HG03108 (cell line): ENCODE data around the gene R3HDM4.

Experiments
- ATAC-seq: cut with Tn5 transposase; IDR thresholded peaks from one replicate; pipeline ENCODE4 v1.9.1; 2021; ENCODE audit warnings: moderate library complexity; ENCODE audit not compliant: unreplicated experiment

Gene R3HDM4

DNA sequence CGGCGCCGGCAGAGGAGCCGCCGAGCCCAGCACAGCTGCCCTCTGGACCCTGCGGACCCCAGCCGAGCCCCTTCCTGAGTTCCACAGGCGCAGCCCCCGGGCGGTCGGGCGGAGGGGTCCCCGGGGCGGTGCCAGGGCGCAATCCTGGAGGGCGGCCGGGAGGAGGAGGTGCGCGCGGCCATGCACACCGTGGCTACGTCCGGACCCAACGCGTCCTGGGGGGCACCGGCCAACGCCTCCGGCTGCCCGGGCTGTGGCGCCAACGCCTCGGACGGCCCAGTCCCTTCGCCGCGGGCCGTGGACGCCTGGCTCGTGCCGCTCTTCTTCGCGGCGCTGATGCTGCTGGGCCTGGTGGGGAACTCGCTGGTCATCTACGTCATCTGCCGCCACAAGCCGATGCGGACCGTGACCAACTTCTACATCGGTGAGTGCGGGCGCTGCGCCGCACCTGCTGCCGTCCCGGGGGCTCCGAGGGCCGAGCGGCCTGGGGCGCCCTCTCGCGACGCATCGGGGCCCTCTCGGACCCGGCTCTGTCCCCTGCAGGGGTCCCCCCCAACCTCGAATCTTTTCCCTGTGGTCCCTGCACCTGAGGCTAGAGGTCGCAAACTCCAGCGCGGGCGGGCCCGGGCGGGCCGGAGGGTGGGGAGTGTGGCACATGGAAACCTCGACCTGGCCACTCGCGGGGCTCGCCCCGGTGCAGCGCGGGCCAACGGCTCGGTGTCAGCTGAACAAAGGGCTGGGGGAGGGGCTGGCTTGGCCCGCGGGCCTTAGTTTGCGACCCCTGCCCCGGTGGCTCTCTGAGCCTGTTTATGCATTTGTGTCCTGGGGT lies 4.5 kb upstream of the R3HDM4 start, which contains the start of gene KISS1R:
Gene KISS1R, plus strand, starts transcription at position 11 of the 829 bp plus-strand sequence. Its CDS starts 170 bp downstream, at position 181.
- ATAC-seq = no peak

DNA sequence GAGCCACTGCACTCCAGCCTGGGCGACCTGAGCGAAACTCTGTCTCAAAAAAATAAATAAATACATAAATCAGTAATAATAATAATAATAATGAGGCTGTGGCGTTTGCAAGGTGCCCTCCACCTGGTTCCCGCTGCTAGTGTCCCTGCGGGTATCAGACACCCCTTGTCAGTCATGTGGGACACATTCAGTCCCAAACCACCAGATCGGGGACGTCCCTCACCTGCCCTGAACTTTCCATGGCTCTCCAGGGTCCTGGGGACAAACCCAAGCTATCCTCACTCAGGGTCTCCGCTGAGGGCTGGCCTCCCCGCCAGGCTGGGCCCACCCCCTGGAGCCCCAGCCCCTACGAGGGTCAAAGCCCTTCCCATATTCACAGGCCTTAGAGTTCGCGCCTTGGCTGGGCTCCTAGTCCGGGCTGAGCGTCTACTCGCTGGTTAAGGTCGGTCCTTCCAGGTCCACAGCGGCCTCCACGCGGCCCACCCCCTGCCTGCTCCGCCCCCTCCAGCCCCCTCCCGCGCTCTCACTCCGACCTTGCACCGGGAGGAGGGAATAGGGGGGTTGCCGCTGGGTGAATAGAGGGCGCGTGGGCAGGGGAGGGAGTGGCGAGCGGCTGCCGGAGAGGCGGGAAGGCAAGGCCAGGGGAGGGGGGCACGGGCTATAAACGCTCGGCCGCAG lies 3.8 kb upstream of the R3HDM4 start:
- no peak for ATAC-seq

DNA sequence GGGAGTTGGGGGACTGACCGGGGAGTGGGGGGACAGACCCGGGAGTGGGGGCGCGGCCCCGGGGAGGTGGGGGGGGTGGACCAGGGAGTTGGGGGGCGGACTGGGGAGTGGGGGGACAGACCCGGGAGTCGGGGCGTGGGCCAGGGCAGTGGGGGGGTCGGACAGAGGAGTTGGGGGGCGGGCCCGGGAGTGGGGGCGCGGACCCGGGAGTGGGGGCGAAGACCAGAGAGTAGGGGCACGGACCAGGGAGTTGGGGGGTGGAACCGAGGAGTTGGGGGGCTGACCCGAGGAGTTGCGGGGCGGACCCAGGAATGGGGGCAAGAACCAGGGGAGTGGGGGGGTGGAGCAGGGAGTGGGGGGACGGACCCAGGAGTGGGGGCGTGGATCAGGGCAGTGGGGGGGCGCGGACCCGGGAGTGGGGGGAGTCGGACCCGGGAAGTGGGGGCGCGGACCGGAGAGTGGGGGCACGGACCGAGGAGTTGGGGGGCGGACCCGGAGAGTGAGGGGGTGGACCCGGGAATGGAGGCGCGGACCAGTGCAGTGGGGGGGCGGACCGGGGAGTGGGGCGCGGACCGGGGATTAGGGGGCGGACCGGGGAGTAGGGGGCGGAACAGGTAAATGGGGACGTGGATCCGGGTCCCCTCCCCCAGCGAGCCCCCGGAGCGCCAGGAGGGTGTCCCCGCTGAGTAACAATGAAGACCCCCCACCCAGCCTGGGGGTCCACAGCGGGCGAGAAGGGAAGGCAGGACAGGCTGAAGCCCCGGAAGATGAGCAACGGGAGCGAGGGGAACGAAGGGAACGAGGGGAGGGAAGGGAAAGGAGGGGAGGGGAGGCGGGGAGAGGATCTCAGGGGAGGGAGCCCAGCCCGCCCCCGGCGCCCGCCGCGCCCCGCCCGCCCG lies 589 bp downstream of the R3HDM4 start:
- ATAC-seq = no peak

DNA sequence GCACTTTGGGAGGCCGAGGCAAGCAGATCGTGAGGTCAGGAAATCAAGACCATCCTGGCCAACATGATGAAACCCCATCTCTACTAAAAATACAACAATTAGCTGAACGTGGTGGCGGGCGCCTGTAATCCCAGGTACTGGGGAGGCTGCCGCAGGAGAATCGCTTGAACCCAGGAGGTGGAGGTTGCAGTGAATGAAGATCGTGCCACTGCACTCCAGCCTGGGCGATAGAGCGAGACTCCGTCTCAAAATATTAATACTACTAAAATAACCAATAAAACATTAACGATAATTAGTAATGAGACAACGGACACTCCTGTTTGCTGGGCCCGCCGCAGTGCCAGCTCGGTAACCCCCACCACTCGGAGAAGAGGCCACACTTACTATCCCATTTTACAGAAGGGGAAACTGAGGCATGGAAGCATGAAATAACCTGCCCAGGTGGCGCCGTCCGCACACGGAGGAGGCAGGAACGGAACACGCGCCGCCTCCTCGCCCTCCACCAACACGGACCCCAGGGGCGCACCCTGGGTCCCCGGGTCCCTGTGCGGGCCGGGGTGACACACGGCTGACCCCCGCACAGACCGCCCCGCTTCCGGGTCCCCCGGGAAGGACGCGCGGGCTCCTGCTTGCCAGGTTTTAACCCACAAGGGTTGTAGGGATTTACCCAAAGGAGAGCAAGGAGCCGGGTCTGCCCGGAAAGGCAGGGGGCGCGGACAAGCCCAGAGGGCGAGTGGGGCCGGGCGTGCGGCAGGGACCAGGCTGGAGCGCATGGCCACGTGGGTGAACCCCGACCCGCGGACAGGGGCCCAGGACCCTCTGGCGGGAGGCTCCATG lies 1.6 kb downstream of the R3HDM4 start:
- ATAC-seq = no peak

DNA sequence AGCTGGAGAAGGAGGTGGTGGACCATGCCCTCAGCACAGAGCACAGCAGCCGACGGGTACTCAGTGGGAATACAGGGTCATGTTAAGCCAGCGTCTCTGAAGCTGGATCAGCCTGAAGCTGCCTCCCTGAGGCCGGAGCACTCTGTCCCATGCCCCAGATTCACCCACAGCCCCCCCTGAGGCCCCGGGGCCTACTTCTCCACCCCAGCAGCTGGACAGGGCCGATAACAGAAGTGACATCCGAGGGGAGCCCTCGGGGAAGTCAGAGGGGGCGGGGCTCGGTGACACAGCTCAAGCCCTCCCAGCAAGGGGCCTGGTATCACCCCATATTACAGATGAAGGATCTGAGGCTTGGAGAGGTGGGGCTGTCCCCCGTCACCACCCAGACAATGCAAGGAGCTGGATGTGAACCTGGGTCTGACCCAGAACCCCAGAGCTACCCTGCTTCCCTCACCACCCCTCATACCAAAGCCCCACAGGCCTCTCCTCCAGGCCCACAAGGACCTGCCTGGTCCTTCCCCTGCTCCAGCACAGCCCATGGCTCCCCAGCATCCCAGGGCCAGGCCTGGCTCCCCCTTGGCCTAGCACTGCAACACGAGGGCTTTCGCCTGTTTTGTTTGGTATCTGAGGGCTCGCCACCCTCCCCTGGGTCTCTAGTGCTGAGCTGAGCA lies 5.7 kb downstream of the R3HDM4 start:
- no peak for ATAC-seq

DNA sequence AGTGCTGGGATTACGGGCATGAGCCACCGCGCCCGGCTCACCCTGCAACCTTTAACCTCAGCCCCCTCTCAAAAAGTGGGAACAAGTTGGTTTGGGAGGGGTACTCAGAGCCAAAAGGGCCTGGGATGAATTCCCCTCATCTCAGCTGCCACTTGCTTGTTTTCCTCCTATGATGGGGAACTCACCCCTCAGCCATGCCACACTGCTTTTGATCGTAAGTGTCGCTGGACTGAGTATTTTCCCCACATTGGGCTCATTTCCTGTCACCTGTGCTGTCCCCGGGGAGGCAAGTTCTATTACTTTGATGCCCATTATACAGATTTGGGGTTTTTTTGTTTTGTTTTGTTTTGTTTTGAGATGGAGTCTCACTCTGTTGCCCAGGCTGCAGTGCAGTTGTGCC lies 6.5 kb downstream of the R3HDM4 start:
- no peak for ATAC-seq

DNA sequence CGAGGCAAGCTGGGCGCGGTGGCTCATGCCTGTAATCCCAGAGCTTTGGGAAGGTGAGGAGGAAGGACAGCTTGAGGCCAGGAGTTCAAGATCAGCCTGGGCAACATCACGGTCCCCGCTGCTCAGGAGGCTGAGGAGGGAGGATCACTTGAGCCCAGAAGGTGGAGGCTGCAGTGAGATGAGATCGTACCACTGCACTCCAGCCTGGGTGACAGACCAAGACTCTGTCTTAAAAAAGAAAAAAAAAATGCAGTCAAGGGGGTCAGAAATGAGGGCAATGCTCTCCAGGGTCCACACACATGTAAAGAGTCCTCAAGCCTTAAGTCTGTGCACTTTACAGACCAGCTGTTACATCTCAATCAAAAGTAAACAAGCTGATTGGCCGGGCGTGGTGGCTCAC lies 8.5 kb downstream of the R3HDM4 start:
- ATAC-seq = no peak

DNA sequence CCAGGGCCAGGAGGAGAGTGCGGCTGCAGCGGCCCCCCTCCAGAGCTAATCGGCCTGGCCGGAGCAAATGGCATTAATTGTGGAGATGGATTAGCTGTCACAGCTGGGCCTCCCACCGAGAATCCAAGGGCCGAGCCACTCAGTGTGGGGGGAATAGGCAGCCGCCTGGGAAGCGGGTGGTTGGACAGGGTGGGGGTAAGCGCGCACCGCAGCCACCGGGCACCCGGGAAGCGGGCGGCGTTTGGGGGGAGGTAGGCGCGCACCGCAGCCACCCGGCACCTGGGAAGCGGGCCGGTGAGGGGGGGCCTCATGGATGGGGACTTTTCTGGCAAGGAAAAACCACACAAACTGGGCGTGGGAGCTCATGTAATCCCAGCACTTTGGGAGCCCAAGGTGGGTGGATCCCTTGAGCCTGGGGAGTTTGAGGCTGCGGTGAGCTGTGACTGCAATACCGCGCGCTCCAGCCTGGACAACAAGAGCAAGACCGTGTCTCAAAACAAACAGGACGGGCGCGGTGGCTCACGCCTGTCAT lies 9.7 kb downstream of the R3HDM4 start:
- no peak for ATAC-seq

DNA sequence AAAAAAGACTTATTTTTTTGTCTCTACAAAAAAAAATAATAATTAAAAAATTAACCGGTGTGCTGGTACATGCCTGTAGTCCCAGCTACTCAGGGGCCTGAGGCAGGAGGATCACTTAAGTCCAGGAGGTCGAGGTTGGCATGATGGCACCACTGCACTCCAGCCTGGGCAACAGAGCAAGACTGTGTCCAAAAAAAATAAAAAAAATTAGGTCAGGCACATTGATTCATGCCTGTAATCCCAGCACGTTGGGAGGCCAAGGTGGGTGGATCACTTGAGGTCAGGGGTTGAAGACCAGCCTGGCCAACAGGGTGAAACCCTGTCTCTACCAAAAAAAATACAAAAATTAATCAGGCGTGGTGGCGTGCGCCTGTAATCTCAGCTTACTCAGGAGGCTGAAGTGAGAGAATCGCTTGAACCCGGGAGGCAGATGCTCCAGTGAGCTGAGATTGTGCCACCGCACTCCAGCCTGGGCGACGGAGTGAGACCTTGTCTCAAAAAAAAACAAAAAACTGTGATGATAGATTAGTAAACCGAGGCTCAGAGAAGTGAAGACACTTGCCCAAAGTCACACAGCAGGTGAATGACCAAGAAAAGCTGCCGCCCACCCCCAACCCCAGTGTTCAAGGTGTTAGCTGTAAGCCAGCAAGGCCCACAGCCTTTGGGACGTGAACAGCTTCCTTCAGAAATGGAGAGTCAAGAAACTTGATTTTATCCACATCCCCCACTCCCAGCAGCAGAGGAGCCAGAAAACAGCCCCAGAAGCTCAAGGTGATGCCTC lies 10.4 kb downstream of the R3HDM4 start:
- no peak for ATAC-seq

DNA sequence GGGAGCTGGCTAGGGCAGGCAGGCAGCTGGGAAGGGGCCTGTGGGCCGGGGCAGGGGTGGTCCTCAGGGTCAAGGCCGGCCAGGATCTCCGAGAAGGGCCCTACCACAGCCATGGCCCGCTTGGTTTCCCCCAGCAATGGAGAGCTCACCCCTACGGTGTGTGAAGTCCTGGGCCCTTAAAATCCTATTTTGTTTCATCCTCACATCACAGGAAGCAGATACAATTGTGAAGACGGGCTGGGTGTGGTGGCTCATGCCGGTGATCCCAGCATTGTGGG lies 11.0 kb downstream of the R3HDM4 start:
- ATAC-seq = no peak

DNA sequence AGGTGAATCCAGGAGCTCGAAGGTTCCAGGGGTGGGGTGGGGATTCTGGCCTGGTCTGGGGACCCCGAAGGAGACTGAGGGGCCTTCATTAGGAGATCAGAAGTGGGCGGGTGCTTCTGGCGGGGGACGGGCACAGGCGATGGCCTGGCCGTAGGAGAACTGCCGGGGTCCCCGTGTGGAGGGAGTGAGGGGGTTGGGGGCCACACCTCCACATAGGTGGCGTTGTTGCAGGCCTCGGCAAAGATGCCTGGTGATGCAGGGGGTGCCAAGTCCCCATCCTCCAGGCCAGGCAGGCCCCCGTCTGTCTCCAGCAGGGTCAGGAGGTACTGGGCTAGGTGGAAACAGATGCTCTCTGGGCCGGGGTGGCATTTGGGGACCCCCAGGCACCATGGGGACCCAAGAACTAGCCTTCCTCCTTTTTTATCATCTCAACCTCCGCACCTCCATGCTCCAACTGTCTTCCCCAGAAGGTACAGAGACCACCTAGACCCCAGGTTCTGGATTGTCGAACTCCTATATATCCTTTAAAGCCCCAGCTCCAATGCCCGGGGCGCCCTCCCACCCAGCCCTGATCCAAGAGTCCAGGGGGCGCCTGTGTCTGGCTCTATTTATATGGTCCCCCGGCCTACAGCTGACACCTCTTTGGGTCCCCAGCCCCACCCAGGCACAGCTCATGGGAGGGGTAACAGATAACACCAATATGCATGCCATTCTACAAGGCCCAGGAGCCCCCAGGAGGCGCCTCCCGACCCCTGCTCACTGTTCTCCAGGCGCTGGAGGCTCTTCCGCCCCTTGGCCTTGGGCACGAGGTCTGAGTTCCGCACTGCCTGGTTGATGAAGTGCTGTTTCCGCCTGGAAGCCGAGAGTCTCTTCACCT lies 11.6 kb downstream of the R3HDM4 start:
- ATAC-seq = no peak

DNA sequence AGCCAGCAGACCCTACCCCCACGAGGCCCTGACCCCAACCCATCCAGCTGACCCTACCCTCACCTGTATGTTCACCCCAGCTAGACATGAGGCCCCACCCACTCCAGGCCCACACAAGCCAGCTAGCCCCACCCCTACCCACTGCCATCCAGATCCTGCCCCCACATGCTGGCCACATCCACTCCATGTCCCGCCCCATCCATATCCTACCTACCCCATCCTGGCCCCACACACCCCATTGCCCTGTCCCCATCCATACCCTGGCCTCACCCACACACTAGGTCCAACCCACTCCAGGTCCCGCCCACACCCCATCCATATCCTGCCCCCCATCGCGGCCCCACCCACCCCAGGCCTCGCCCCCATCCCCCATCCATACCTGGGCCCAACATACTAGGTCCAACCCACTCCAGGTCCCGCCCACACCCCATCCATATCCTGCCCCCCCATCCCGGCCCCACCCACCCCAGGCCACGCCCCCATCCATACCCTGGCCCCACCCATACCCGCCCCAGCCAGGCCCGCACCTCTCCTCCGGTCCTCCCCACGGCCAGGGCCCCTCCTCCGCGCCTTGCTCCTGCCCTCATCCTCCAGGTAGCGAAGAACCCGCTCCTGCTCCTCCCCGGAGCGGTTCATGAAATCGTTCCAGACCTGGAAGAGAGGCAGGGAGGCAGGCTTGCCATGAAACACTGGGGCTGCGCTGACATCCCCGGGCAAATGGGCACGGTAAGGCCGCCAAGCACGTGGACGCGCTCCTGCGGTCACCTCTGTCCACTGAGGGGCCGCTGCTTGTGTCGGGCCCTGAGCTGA lies 12.5 kb downstream of the R3HDM4 start:
- no peak for ATAC-seq

DNA sequence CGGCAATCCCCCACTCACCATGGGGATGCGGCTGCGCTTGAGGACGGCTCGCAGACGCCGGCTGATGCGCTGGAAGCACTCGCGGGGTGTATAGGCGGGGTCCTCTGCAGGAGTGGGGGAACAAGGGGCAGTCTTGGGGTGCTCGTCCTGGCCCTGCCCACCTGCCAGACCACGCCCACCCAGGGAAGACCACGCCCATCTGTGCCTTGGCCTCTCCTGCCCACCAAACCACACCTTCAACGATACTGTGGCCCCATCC lies 13.0 kb downstream of the R3HDM4 start:
- ATAC-seq = no peak

DNA sequence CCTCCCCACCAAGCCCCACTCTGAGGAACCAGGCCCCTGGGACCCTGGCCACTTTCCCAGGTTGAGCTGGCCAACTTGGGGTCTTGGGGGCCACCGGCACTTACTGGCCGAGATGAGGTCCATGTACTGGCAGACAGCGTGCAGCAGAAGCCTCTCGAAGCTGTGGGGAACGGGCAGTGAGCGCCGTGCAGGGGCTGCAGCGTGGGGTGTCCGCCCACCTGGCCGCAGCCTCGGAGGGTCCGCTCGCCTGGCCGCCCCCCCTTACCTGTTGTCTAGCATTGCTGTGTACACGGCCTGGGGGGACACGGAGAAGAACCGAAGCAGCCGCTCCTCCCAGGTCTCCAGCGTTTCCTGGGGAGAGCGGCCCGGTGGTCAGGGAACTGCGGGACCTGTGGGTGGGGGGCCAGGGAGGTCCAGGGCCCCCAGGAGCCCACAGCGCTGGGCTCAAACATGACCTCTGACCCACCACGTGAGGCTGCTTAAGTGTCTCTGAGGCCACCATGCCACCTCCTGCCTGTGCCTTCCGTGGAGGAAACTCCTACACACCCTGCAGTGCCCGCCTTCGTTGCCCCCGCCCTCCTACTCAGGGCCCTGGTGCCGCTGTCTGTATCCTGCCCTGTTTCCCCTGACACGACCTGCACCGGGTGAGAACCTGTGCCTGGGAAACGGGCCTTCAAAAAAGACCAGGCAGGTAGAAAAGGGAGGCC lies 13.5 kb downstream of the R3HDM4 start:
- no peak for ATAC-seq

DNA sequence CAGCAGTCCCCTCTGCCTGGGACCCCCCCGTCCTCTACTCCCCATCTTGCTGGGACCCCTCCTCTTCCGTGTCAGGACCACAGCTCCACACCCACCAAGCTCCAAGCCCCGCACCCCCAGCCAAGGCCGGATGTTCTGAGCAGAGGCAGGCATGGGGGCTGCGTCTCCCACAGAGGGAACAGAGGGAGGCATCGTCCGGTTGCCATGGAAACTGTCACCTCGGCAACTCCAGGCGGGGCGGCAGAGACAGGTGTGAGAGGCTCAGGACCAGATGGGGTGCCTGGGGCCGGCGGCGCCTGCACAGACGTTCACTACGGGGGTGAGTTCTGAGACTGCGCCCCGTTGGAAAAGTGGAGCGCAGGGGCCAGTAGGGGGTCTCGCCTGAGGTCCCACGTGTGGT lies 14.4 kb downstream of the R3HDM4 start:
- no peak for ATAC-seq

DNA sequence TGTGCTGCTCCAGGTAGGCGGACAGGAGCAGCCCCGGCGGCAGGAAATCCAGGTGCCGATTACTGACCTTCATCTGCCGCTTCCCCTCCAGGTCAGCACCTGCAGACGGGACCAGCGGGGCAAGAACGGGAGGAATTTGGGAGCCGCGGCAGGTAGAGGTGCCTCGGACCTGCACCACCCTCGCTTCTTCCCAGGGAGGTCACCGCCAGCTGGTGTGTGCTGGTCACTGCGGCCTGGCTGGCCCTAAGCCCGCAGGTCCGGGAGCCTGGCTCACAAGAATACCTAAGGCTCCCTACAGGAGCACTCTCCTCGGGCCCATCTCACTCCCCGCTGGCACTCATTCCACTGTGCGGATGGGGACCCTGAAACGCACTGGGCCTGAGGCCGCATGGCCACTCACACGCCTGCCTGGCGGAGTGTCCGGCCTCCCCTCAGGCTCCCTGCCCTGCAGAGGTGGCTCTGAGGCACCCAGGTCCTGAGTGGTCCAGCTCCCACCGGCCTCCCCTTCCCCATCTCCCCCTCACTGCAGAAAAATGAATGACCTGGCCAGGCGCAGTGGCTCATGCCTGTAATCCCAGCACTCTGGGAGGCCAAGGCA lies 15.5 kb downstream of the R3HDM4 start:
- no peak for ATAC-seq

DNA sequence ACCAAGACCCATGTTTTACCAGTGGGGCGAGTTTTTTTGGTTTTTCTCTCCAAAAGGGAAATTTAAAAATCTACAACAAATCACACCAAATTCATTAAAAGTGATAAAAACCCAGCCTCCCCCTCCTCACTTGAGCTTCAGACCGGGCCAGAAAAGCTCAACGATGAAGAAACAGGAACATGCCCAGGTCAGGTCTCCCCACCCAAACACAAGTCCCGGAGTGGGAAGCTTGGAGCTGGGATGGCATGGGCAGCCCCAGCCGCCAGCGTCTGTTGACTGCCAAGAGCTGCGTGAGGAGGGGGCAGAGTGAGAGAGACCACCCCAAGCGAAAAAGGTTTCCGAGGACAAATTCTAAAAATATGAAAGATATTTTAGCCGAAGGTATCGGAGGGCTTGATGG lies 16.0 kb downstream of the R3HDM4 start:
- ATAC-seq = no peak
